Measurements from ENCODE around the gene EZR.

- TF ChIP-seq CTCF (IDR thresholded peaks at IDR 0.05) (no peak), POLR2A (IDR thresholded peaks at IDR 0.05) (no peak)
Observed at GRCh38 chr6:158849899-158850806, 31.0 kb upstream of the EZR start.
